Jurkat, Clone E6-1 (cell line): ENCODE results near the gene ZNF280B.
"Not testable (repeated sequence)": the region's sequence is repeated elsewhere in the genome, so short reads cannot be mapped to it uniquely, and the experiment has no call there.

Source experiments
- DNase-seq: peaks from one replicate; pipeline ENCODE4 v3.0.0-alpha.2; 2011; ENCODE audit warnings: low read depth, low spot score
- H3K4me3 ChIP-seq: 2 replicates; pipeline ENCODE4 v1.5.1; 2011; ENCODE audit warnings: mild to moderate bottlenecking, low read length, control low read depth, moderate library complexity

ZNF280B gene

DNA sequence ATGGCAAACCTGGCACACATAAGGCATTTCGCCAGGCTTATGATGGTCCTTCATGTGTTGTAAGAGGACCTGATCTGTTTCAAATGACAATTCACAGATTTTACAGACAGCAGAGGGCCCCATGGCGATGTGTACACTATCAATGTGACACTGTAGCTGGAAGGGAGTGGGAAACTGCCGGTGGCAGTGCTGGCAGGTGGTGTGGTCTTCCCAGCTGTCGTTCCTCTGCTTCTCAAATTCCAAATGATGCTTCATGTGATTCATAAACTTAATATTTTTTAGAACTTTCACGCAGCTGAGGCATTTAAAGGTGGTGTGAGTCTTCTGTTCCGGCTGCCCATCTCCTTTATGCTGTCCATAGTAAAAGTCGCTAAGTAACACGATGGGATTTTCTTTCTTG is 5.9 kb upstream of the ZNF280B start:
- DNase-seq, H3K4me3 ChIP-seq: not testable (repeated sequence)

DNA sequence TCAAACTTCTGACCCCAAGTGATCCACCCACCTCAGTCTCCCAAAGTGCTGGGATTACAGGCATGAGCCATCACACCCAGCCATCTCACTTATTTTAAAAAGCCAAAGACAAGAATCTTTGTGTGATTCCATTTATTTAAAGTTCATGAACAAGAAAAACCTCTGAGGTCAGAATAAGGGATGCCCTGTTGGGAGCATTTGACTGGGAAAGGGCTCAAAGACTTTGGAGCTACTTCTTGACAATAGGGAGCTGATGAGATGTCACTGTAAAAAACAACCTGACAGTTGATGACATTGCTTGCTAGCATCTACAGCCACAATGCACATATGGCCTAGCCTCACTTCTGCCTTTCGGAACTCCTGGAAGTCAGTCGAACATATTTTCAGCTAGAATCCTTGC is 5.1 kb upstream of the ZNF280B start:
- H3K4me3 ChIP-seq: no peak overlapping the region
- DNase-seq: no peak

DNA sequence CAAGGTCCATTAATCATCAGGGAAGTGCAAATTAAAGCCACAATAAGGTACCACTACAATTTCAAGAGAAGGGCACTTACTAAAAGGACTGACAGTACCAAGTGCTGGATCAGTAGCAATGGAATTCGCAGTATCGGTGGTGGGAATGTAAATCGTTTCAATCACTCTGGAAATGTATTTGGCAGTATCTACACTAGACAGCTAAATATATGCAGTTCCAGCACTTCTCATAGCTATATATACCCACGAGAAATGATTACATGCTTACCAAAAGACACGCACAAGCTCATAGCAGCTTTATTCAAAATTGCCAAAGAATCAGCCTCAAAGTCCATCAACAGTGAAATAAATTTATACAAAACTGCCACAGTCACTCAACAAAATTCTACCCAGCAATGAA is 4.4 kb upstream of the ZNF280B start:
- H3K4me3 ChIP-seq: no peak overlapping the region
- DNase-seq: no peak

DNA sequence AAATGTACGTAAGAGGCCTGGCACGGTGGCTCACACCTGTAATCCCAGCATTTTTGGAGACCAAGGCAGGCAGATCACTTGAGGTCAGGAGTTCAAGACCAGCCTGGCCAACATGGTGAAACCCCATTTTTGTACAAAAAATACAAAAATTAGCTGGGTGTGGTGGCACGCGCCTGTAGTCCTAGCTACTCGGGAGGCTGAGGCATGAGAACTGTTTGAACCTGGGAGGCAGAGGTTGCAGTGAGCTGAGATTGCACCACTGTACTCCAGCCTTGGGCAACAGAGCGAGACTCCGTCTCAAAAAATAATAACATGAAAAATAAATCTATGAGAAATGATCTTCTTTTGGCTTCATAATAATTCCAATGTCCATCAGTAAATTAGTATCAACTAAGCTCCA is 2.3 kb upstream of the ZNF280B start:
- not testable (repeated sequence) for DNase-seq, H3K4me3 ChIP-seq

DNA sequence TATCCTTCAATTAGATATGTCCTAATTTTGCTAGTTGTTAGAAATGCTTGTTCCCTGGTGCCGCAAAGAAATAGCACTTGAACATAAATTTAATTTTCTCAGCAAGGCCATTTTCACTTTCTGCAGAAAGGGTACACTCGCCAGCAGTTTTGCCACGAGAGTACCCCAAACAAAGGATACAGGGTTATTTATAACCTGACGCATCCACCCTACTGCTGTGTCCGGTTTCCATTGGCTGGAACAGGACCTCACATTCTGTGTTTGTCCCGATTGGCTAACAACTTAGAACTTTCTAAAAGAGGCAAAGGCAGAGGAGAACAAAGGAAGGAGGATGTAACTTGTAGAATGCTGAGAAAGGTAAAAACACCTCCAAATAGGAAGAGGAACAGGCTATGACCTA is 1.4 kb upstream of the ZNF280B start:
- not testable (repeated sequence) for H3K4me3 ChIP-seq, DNase-seq

DNA sequence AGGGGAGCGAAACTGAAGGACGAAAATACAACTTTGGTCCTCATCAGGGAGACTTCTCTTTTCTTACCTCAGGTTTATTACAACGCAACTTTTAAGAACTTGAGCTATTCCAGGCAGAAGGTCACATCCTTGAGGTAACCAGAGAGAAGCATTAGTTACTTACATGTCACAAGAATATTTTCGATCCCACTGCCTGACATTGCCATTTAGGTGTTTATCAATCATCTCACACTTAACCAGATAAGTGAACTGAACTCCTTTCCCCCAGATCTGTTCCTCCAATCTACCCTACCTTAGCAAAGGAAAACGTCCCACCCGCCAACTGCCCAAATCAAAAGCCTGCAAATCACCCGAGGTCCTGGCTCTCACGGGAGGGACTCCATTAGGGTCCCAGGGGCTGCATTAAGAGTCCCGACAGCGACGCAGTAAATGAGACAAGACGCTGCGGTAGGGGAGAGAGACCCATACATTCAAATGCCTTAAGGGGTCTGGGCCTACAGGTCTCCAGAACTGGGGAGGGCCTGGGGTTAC is 734 bp downstream of the ZNF280B start:
- H3K4me3 ChIP-seq: peak overlapping the region; percentile 85
- DNase-seq: no peak

DNA sequence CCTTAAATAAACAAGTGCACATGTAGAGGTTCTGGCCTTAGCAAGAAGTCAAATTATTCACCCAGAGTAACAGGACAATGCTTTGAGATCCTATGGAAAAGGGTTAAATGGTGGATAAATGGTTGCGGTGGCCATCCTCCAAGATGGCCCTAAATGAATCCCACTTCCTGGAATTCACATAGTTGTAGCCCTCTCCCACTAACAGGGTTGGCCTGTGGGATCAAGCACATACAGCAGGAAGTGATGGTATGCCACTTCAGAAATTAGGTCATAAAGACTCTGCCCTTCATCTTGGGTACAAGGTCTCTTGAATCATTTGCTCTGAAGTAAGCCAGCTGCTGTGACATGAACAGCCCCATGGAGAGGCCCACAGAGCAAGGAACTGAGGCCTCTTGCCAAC is 1.8 kb downstream of the ZNF280B start:
- DNase-seq: no peak

DNA sequence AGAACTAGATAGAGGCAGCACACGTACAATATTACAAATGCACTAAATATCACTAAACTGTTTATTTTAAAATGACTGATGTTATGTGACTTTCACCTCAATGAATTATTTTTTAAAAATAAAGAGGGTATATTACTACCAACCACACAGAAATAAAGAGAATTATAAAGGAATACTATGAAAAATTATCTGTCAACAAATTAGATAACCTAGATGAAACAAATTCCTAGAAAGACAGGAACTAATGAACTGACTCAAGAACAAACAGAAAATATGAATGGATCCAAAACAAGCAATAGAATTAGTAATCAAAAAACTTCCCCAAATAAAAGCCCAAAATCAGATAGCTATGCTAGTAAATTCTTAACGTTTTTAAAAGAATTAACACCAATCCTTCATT is 10.3 kb downstream of the ZNF280B start:
- DNase-seq: no peak
- H3K4me3 ChIP-seq: no peak overlapping the region

More for the DNA sequence above, 1.8 kb downstream of the ZNF280B start:
- H3K4me3 ChIP-seq: no peak overlapping the region

DNA sequence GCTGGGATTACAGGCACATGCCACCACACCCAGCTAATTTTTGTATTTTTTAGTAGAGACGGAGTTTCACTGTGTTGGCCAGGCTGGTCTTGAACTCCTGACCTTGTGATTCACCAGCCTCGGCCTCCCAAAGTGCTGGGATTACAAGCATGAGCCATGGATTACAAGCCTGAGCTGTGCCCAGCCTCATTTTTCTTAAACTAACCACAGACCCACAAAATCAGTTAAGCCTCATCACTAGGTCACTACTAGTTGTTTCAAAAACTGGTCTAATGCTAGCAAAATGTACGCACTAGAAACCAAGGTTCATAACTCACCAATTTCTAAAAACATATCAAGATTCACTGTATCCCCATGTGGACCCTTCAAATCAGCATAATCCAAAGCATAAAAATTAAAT is 17.0 kb downstream of the ZNF280B start:
- not testable (repeated sequence) for H3K4me3 ChIP-seq, DNase-seq

DNA sequence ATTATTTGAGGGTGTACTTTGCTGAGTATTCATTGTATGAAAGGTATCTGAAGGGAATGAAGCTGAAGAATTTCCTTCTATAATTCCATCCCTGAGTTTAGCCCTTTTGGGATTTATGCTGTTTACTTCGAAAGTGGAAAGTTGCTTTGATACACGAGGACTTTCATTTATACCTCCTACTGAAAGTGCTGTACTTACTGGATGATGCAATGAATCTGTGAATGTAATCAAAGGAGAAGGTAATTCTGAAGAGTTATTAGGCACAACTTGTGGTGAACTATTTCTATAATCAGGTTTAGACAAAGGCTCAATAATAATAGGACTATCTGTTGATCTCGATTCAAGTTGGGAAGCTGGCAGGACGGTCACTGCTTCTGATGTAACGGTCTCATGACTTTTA is 19.8 kb downstream of the ZNF280B start:
- no peak for DNase-seq

DNA sequence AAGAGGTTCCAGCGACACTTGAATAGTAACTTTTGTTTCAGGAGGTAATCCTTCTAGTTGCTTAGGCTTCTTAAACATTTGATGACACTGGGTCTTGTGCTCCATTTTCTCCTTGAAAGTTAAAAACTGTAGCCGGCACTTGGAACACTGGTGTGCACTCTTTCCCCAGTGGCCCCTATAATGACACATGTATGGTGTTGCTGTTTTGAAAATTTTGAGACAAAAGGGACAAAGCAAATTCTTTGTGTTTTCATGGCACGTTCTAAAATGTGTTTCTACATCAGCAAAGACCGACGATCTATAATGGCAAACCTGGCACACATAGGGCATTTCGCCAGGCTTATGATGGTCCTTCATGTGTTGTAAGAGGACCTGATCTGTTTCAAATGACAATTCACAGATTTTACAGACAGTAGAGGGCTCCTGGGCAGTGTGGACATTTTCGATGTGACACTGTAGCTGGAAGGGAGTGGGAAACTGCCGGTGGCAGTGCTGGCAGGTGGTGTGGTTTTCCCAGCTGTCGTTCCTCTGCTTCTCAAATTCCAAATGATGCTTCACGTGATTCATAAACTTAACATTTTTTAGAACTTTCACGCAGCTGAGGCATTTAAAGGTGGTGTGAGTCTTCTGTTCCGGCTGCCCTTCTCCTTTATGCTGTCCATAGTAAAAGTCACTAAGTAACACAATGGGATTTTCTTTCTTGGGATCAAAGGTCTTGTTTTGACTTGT is 20.5 kb downstream of the ZNF280B start:
- no peak for DNase-seq
- no peak overlapping the region for H3K4me3 ChIP-seq

More for the DNA sequence above, 19.8 kb downstream of the ZNF280B start:
- H3K4me3 ChIP-seq: no peak overlapping the region

DNA sequence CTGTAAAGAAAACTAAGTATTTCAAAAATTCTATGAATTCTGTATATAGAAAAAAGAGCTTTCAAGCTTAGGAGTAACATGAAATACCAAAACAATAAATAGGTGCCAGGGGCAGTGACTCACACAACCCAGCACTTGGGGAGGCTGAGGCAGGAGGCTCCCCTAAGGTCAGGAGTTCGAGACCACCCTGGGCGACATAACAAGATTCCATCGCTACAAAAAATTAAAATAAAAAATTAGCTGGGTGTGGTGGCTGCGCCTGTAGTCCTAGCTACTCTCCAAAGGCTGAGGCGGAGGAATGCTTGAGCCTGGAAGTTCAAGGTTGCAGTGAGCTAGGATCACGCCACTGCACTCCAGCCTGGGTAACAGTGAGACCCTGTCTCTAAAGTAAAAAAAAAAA is 21.5 kb downstream of the ZNF280B start:
- DNase-seq: no peak
- no peak overlapping the region for H3K4me3 ChIP-seq

DNA sequence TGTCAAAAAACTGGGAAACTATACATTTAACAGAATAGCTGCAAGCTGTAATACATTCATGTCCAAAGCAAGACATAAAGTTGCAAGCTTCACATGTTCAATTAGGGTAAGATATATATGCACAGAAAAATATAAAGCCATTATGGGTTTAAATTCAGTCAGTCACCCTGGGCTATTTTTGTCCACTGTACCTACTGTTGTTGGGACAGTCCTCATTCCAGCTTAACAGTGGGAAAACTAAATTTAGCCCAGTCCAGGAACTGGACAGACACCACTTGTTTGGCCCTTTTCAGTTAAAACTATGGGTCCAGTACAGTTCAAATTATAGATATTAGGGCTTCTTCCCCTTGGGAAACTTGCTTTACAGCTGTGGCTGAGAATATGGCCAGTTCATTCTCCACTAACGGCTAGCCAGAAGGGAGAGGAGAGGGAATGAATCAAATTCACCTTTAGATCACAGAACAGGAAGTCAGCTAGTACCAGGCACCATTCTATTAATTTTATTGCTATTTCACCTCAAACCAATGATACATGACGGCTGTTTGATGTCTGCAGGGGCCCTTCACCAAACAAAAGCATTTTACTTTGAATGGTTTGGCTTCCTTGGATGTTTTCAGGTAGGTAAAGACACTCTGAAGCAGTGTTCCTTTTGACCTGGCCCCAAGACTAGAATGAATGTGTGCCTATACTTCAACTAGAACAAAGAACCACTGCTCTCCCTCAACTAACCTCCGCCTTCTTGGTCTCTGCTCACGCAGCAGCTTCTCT is 22.2 kb downstream of the ZNF280B start:
- no peak overlapping the region for H3K4me3 ChIP-seq
- DNase-seq: no peak

DNA sequence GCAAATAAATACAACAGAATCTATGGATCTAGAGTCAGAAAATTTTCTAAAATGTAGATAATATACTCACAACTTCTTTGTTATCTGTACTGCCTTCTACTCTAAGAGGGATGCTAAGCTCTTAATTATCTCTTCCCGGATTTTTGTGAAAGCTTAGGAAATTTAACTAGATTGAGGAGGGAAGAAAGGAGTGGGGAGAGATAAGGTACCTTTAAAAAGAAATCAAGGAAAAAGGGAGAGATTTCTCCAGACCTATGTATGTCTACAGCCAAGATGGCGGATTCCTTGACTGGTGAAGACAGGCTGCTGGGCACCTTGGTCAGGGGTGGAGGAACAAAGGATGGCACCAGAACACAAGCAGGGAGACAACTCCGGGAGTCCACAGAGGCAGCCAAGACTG is 23.0 kb downstream of the ZNF280B start:
- no peak for DNase-seq

DNA sequence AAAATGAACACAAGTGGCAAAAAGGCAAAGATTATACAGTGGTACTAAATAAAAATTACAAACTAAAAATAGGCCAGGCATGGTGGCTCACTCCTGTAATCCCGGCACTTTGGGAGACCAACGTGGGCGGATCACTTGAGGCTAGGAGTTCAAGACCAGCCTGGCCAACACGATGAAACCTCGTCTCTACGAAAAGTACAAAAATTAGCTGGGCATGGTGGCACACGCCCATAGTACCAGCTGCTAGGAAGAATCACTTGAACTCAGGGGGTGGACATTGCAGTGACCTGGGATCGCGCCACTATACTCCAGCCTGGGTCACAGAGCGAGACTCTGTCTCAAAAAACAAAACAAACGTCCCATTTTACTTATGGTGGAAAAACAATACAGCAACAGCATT is 24.5 kb downstream of the ZNF280B start:
- no peak for DNase-seq
- no peak overlapping the region for H3K4me3 ChIP-seq

More for the DNA sequence above, 23.0 kb downstream of the ZNF280B start:
- no peak overlapping the region for H3K4me3 ChIP-seq

DNA sequence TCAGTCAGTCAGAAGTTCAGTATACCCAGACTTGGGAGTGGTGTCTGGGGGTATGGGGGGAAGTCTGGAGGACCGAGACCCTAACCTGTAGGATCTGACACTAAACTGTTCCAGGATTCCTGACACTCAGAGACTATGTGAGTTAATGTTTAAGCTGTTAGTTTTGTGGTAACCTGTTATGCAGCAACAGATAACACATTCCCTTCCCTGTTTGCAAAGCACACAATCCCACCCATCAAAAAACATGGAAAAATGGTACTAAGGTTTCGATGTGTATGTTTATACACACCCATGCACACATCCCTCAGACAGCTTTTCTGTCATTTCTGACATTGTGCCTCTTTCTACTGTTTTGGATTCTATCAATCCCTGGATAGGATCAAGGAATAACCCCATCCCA is 27.6 kb downstream of the ZNF280B start:
- no peak overlapping the region for H3K4me3 ChIP-seq
- DNase-seq: no peak

DNA sequence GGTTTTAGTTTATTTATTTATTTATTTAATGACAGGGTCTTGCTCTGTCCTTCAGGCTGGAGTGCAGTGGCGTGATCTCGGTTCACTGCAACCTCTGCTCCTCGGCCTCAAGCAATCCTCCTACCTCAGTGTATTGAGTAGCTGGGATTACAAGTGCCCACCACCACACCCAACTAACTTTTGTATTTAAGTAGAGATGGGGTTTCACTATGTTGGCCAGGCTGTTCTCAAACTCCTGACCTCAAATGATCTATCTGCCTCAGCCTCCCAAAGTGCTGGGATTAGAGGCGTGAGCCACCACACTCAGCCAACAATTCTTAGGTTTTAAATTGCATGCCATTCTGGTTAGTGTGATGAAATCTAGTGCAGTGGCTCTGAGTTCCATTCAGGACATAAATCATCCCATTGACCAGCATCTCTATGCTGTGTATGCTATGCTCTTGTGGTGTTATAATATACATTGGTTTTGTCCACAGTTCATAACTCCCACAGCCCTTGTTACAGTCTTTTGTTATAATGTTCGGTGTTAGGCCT is 28.5 kb downstream of the ZNF280B start:
- H3K4me3 ChIP-seq: no peak overlapping the region
- no peak for DNase-seq

DNA sequence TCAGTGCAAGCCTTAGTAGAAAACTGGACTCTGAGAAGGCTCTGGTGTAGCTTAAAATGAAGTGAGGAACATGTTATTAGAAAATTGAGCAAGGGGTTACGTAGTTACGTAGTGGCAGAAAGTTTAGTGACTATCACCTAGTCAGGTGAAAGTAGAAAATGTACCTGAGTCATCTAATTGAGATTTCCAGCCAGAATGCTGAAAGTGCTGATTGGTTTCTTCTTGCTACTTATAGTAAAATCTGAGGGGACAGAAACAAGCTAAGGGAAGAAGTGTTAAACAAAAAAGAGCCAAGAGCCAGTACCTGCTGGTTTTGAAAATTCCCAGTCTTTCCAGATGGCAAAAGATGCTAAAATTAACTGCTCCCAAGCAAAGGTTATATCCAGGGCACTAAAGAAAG is 29.4 kb downstream of the ZNF280B start:
- H3K4me3 ChIP-seq: no peak overlapping the region
- DNase-seq: no peak

DNA sequence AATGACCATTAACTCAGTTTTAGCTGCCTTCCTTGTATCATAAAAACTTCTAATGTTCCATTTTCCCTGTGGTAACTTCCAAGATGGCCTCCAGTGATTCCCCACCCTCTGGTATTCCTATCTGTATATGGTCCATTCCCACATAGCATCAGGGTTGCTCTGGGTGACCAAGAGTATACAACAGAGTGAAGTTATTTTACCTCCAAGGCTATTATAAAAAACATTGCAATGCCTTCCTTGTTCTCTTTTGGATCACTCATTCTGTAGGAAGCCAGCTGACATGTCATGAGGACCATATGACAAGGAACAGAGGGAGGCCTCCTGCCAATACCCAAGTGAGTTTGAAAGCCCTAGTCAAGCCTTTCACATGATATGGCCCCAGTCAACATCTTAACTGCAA is 30.1 kb downstream of the ZNF280B start:
- H3K4me3 ChIP-seq: no peak overlapping the region
- no peak for DNase-seq

DNA sequence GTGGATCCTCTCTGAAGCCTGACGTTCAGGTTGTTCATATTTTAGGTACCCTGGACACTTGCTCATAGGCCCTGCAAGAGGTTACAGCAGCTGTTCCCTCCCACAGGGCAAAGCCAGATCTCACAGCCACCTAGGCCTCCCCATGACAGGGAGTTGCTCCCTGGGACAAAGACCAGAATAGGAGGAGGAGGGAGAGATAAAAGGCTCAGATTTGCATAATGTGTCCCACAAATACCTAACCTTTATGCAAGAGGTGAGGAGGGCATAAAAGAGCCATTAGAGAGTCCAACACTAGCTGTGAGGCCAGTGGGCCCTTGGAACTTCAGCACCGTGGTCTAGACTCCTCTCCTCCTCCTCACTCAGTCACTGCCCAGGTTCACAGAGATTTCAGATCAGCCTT is 33.8 kb downstream of the ZNF280B start:
- H3K4me3 ChIP-seq: no peak overlapping the region
- no peak for DNase-seq
